ENCODE data around the gene PSMF1.

The PSMF1 gene

DNA sequence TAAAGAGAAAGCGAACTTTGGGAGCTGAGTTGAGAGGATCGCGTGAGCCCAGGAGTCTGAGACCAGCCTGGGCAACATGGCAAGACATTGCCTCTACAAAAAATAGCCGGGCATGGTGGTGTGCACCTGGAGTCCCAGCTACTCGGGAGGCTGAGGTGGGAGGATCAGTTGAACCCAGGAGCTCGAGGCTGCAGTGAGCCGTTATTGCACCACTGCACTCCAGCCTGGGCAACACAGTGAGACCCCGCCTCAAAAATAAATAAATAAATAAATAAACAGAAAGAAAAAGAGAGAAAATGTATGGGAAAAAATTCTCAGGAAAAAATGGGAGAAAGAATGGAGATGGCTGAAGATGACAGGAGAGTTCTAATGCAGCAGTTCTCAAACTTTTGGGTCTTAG lies 87.4 kb downstream of the PSMF1 start:
- TF ChIP-seq, protein P1, sequence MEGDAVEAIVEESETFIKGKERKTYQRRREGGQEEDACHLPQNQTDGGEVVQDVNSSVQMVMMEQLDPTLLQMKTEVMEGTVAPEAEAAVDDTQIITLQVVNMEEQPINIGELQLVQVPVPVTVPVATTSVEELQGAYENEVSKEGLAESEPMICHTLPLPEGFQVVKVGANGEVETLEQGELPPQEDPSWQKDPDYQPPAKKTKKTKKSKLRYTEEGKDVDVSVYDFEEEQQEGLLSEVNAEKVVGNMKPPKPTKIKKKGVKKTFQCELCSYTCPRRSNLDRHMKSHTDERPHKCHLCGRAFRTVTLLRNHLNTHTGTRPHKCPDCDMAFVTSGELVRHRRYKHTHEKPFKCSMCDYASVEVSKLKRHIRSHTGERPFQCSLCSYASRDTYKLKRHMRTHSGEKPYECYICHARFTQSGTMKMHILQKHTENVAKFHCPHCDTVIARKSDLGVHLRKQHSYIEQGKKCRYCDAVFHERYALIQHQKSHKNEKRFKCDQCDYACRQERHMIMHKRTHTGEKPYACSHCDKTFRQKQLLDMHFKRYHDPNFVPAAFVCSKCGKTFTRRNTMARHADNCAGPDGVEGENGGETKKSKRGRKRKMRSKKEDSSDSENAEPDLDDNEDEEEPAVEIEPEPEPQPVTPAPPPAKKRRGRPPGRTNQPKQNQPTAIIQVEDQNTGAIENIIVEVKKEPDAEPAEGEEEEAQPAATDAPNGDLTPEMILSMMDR (IDR thresholded peaks at IDR 0.05), result no peak
- H3K36me3 ChIP-seq, result no peaks in the 10 kb centered on the region
- no peaks in the 10 kb centered on the region for H3K9me3 ChIP-seq
- H3K27me3 ChIP-seq, result peaks cover 29% of the 10 kb centered on the region
- no peak overlapping the region for H3K27ac ChIP-seq
- no peaks in the 10 kb centered on the region for H3K4me1 ChIP-seq (ENCODE audit: control insufficient read depth in 1 of 2, insufficient read depth in 1 of 2, low read depth in 1 of 2, low read length in 1 of 2)
- no peak overlapping the region for H3K4me3 ChIP-seq (ENCODE audit: low read depth in 1 of 2, low read length in 1 of 2)

DNA sequence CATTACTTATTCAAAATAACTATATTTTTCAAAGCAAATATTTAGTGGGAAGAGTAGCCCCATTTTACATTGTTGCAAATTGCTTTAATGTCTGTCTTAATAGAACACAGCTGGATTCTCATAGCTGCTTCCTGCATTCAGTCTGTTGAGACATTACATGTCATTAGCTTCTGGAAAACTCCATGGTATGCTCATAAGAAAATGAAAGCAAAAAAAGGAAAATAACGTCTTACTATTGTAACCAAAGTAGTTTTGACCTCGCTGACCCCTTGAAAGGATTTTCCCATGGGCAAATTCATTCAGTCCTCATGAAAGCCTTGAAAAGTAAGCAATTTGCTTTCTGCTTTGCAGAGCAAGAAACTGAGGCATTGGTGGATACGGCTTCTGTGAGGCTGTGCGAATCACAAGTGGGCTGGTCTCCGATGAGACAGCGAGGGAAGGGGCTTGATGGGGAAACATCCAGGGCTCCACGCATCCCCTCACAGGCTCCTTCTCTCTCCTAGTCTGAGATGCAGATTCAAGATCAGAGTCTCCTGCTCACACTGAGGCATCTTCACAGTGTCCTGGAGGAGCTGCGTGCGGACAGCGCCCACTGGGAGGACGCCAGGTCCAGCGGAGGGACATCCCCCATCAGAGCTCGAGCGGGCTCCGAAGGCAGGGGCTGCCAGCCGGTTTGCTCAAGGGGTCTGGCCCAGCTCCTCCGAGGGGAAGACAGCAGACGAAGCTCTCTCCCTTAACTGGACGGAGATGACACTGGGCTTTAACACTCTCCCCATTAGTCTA lies 88.2 kb downstream of the PSMF1 start:
- H3K27me3 ChIP-seq, result peaks cover 35% of the 10 kb centered on the region
- H3K4me1 ChIP-seq (ENCODE audit: control insufficient read depth in 1 of 2, insufficient read depth in 1 of 2, low read depth in 1 of 2, low read length in 1 of 2), result no peaks in the 10 kb centered on the region
- TF ChIP-seq, protein P1 (IDR thresholded peaks at IDR 0.05), result no peak
- no peak overlapping the region for H3K4me3 ChIP-seq (ENCODE audit: low read depth in 1 of 2, low read length in 1 of 2)
- H3K27ac ChIP-seq, result no peak overlapping the region
- H3K9me3 ChIP-seq, result no peaks in the 10 kb centered on the region
- H3K36me3 ChIP-seq, result no peaks in the 10 kb centered on the region

DNA sequence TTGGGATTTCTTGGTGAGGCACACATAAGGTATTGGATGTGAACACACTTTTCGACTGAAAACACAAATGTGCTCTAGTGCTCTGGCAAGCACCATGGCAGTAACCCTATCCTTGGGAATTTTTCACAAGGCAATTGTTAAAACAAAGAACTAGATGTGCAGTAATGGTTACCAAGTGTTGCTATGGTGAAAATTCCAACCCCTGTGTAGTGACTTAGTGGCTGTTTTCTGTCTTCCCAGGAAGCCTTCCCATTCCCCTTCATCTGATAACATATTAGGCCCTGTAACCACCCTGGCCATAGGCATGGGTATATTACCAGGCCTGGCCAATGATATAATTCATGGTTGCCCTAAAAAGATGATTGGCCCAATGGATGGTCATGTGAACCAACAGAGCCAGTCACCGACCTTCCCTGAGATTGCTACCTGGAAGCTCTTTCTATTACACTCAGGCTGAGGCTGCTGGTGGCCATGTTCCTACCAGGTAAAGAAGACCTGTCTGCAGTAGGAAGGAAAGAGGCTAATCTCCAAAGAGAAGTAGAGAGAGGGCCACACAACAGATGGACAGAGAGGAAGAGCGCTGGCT lies 89.0 kb downstream of the PSMF1 start:
- TF ChIP-seq, protein P1 (IDR thresholded peaks at IDR 0.05), result no peak
- no peak overlapping the region for H3K4me3 ChIP-seq (ENCODE audit: low read depth in 1 of 2, low read length in 1 of 2)
- H3K27me3 ChIP-seq, result peaks cover 43% of the 10 kb centered on the region
- H3K27ac ChIP-seq, result no peak overlapping the region
- no peaks in the 10 kb centered on the region for H3K36me3 ChIP-seq
- H3K9me3 ChIP-seq, result no peaks in the 10 kb centered on the region
- no peaks in the 10 kb centered on the region for H3K4me1 ChIP-seq (ENCODE audit: control insufficient read depth in 1 of 2, insufficient read depth in 1 of 2, low read depth in 1 of 2, low read length in 1 of 2)

DNA sequence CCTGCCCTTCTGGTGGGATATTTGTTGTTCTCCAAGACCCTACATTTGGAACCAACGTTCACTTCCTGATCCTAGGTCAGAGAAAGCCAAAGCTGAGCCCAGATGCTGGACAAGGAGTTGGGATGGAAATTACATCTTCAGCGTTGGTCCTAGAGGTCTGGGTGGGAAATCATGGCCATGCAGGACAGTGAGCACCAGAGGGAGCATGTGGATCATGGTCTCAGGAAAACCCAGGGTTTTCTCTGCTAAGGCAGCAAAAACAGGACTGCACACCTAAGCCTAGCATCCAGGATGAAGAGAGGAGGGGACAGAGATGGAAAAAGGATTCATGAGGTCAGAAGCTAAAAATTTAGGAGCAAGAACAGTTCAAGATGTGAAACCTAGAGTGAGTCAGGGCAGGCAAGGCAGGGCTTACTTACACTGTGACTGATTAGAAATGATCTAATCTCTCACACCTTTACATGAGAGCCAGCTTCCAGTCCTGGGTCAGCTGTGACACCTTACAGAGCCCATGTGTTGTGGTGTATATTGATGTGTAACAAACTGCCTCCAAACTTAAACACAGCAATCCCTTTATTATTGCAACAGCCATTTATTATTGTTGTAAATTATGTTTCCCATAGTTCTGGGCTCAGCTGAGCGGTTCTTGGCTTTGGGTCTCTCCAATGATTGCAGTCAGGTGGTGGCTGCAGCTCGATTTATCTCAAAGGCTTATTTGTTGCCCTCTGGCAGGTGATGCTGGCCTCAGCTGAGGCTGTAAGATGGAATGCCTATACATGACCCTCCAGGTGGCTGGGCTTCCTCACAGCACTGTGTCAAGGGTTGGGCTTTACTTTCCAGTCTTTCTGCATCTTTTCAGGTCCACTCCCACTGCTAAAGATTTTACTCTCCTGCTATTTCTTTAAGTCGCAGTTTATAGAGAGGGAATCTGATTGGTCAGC lies 91.3 kb downstream of the PSMF1 start:
- Histone ChIP-seq H3K27ac (no peak overlapping the region), H3K4me3 (ENCODE audit: low read depth in 1 of 2, low read length in 1 of 2) (no peak overlapping the region), H3K36me3 (no peaks in the 10 kb centered on the region), H3K27me3 (peaks cover 61% of the 10 kb centered on the region), H3K9me3 (no peaks in the 10 kb centered on the region), H3K4me1 (ENCODE audit: control insufficient read depth in 1 of 2, insufficient read depth in 1 of 2, low read depth in 1 of 2, low read length in 1 of 2) (no peaks in the 10 kb centered on the region)
- TF ChIP-seq, protein P1 (IDR thresholded peaks at IDR 0.05), result no peak

DNA sequence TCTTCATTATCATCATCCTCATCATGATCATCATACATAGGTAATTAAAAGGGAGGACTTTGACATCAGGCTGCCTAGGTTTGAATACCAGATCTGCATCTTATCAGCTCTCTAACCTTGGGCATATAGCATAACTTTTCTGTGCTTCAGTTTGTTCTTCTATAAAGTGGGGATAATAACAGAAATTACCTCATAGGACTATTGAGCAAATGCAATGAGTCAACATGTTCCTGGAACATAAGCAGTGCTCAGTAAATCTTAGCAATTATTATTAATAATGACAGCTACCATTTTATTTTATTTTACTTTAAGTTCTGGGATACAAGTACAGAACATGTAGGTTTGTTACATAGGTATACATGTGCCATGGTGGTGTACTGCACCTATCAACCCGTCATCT lies 92.1 kb downstream of the PSMF1 start:
- Histone ChIP-seq H3K9me3 (no peaks in the 10 kb centered on the region), H3K27ac (no peak overlapping the region), H3K36me3 (no peaks in the 10 kb centered on the region), H3K27me3 (peaks cover 69% of the 10 kb centered on the region), H3K4me1 (ENCODE audit: control insufficient read depth in 1 of 2, insufficient read depth in 1 of 2, low read depth in 1 of 2, low read length in 1 of 2) (no peaks in the 10 kb centered on the region), H3K4me3 (ENCODE audit: low read depth in 1 of 2, low read length in 1 of 2) (no peak overlapping the region)
- TF ChIP-seq, protein P1 (IDR thresholded peaks at IDR 0.05), result no peak
